ENCODE data around the gene COA8.

DNA sequence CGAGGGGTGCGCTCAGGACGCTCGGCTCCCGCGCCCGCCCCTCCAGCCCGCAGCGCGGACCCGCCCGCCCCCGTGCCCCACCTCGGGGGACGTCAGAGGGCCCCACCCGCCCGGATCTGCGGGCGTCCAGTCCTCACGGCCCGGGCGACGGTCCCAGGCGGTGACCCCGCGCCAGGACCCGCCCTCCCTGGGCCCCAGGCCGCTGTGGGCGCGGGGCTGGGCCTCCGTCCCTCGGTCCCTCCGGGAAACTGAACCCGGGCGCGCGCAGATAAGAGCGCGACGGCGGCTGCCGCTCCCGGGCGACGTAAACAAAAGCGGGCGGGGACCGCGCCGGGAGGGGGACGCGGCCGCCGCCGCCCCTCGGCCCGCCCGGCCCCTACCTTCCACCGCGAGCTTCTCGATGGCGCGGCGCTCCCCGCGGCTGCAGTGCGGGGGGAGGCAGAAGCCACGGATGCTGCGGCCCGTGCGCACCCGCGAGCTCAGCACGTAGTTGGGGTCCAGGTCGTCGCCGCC, 41.3 kb upstream of the COA8 start:
- TF ChIP-seq POLR2A (IDR thresholded peaks at IDR 0.05): no peak
- TF ChIP-seq, protein P1, sequence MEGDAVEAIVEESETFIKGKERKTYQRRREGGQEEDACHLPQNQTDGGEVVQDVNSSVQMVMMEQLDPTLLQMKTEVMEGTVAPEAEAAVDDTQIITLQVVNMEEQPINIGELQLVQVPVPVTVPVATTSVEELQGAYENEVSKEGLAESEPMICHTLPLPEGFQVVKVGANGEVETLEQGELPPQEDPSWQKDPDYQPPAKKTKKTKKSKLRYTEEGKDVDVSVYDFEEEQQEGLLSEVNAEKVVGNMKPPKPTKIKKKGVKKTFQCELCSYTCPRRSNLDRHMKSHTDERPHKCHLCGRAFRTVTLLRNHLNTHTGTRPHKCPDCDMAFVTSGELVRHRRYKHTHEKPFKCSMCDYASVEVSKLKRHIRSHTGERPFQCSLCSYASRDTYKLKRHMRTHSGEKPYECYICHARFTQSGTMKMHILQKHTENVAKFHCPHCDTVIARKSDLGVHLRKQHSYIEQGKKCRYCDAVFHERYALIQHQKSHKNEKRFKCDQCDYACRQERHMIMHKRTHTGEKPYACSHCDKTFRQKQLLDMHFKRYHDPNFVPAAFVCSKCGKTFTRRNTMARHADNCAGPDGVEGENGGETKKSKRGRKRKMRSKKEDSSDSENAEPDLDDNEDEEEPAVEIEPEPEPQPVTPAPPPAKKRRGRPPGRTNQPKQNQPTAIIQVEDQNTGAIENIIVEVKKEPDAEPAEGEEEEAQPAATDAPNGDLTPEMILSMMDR (IDR thresholded peaks at IDR 0.05): no peak
- no peak for TF ChIP-seq POLR2AphosphoS5 (IDR thresholded peaks at IDR 0.05; ENCODE audit: insufficient read depth in 1 of 2, low read depth in 1 of 2)

All from vagina (tissue), 2 donors.